ENCODE results near the gene ASGR1.
A peak's percentile ranks its signal among the peaks of the same experiment; 100 is the strongest.

ASGR1 gene

DNA sequence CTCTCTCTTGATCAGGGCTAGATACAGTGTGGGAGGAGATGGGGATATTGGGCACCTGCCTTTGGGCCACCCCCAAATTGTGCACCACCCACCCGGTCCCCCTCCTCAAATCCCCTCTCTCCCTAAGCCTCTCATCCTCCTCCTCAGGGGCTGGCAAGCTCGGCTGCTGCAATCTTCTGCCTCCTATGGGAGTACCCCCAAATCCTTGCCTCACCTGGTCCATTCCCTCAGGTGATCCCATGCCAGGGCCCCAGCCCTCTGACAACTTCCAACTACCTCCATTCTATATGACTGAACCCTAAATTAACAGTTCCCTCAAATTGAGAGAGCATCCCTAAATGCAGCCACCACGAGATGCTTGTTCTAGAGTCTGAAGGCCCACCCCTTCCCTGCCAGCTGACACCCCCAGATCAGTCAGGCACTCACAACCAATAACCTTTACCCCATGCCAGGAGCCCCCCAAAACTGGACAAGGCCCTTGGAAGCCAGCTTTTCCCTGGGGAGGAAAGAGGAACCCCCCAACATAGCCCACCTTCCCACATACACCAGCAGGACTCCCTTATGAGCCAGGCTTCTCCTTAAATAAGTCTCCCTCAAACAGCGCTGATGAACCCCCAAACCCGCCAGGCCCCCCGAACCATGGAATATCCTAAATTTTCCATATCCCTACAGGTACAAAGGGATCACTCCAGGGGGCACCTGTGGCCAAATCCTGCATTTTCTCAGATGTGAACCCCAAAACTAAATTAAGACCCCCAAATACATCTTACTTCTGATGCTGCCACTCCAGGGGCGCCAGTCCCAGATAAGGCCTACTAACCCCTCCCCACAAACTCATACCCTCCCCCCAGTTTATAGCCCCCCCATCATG is 37.3 kb upstream of the ASGR1 start:
- no peak for DNase-seq (ENCODE audit: low read depth)

DNA sequence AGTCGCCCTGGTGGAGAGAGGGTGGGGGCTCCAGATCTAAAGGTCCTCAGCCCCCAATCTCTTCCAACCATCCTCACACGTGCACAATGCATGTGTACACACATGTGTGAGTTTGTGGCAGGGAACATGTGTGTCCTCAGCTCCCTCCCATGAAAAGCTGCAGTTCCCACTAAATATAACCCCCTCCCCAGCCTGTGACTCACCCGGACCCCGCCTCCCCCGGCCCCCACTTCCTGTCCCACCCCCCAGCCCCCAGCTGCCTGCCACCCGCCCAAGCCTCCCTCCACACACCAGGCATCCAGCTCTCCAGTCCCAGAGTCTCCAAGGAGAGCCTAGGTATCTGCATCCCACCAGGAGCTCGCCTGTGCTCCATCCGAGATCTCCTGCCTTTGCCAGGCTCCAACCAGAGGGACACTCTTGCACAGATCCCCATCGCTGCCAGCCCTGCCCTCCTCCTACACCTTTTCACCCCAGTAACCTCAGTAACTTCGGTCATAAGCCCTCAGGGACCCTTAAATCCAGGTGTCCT is 36.5 kb upstream of the ASGR1 start:
- DNase-seq (ENCODE audit: low read depth): no peak

DNA sequence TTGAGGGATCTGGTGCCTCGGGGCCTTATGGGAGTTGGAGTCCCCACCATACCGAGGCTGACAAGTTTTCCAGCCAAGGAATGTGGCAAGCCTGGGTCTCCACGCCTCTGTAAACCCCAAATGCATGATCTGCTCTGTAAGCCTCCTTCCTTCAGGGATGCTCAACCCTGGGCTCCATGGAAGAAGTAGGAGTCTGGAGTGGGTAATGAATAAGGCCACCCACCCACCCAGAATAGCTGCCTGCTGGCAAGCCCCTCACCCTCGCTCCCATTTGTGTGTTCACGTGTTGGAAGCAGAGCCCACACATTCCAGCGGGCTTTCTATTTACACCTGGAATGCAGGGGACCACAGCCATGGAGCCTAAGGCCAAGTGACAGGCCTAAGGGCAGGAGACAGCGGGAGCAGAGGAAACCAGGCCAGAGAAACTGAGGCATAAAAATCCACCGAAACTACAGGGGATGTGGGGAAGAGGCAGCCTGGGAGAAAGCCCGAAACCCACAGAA is 36.0 kb upstream of the ASGR1 start:
- no peak for DNase-seq (ENCODE audit: low read depth)

DNA sequence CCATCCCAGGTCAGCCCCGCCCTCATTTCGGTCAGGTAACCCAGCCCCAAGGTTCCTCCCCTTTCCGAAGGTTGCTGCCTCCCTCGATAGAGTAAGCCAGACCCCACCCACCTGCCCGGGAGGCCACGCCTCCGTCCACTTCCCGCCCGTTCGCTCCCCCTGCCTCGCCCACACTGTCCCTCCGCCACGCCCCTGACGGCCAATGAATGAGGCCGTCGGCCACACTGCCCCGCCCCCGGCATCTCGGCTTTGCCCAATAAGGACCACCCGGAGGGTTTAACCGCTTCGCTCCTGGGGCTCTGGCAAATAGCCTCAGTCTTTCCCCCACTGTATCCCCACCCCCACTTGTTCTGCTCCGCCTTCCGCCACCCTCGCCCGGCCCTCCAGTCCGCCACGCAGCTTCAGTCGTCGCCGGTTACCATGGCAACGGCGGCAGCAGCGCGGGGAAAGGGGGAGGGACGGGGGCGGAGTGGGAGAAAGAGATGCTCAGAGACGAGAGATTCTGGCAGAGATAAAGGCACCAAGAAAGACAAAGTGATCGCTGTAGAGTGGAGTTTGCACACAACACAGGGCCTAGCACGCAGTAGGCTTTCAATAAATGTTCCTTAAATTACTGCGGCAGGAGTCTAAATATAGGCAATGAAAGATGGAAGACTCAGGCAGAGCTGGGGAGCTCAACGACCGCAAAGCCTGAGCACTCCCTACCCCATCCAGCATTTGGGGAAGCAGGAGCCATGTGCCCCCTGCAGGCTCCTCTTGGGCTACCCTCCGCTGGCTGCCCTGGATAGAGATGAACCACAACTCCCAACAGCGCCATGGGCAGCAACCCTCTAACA is 35.3 kb upstream of the ASGR1 start:
- peak; percentile 80 for DNase-seq (ENCODE audit: low read depth)

DNA sequence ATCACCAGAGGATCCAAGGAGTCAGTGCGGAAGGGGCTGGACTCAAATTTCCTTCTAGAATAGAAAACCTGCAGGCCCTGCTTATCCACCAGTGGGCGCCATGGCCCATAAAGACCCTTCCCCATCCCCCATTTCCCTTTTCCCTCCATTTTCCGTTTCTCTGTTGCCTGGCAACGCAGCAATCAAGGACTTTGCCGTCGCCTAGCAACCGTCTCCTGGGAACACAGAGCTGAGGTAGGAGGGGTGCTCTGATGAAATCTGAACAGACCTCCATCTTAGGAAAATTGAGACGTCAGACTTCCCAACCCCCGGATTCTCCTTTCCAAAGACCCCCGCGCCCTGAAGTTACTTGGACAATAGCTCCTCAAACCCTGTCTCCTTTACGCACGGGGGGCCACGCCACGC is 34.7 kb upstream of the ASGR1 start:
- no peak for DNase-seq (ENCODE audit: low read depth)

DNA sequence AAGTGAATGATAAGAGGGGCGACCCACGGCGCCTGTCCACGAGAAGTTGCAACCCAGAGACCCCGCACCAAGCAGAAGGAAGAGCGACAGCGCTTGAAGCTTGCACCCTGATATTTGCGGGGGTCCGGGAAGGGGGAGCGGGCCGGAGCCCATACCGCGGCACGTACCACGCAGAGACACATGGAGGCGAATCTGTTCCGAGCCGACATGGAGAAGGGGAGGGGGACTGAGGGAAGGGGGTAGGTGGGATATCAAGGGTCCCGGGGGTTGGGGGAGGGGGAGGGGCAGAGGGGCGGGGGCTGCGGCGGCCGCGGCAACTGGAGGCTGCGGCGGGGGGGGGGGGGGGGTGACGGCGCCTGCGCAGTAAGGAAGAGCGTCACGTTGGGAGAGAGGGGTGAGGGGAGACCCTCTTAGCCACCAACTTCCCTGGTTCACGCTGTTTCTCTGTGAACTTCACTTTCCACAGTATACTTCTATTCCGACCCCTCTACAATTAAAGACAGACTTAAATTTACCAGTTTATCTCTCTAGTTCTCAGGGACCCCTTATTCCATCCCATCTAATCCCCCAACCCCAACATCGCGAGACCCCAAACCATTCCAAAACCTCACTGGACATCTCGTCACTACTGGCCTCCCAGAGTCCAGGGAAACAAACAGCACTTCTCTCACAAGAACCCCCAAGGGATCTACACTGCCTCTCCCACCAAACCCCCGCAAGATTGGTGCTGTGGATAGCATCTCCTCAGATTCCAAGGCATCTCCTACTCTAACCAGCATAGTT is 32.5 kb upstream of the ASGR1 start:
- DNase-seq (ENCODE audit: low read depth): no peak

DNA sequence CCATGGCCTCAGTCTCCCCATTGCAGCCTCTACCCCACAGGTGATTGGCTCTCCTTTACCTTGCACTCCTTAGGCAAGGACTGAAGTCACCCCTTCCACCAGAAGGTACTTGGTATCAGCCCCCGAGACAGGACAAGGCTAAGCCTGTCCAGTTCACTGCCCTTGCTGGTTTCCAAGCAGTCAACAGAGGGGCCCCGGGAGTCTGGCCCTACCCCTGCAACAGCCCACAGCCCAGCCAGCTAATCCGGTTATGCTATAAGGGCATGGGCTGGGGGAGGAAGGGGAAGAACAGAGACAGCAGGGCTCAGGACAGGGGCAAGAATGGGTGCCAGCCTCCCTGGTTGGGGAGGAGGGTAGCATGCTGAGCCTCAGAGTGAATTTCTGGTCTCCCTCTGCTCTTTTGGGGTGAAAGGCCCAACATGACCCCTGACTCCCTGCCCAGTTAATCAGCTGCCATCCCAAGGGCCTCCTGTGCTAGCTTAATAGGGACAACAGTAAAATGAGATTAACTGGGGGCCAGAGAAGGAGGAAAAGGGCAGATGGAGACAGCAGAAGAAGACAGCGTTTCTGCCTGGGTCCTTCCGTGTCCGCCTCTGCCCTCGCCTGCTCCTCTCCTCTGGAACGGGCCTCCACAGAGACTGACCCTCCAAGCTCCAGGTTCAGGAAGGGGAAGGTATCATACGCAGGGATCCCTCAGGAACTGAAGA is 29.7 kb upstream of the ASGR1 start:
- no peak for DNase-seq (ENCODE audit: low read depth)

DNA sequence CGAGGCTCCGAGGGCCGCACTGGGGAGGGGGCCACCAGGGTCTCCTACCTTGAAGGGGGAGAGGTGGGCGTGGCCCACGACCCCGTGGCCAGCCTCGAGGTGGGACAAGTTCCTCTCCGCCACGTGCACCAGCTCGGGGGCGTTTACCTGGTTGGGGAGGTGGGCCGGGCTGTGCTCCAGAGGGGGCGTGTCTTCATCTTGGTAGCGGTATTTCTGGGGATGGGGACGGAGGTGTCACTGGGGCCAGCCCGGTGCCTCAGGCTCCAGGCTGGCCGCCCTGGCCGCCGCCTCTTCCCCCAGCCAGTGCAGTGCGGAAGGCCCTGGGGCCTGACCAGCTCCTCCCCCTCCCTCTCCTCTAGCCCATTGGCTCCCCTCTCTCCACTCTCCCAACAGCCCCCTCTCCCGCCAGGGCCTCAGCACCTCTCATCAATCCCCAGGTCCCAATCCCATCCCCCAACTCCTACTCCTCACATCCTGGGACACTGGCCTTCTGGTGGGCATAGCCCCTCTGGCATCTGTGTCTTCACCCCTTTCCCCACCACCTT is 28.9 kb upstream of the ASGR1 start:
- no peak for DNase-seq (ENCODE audit: low read depth)

DNA sequence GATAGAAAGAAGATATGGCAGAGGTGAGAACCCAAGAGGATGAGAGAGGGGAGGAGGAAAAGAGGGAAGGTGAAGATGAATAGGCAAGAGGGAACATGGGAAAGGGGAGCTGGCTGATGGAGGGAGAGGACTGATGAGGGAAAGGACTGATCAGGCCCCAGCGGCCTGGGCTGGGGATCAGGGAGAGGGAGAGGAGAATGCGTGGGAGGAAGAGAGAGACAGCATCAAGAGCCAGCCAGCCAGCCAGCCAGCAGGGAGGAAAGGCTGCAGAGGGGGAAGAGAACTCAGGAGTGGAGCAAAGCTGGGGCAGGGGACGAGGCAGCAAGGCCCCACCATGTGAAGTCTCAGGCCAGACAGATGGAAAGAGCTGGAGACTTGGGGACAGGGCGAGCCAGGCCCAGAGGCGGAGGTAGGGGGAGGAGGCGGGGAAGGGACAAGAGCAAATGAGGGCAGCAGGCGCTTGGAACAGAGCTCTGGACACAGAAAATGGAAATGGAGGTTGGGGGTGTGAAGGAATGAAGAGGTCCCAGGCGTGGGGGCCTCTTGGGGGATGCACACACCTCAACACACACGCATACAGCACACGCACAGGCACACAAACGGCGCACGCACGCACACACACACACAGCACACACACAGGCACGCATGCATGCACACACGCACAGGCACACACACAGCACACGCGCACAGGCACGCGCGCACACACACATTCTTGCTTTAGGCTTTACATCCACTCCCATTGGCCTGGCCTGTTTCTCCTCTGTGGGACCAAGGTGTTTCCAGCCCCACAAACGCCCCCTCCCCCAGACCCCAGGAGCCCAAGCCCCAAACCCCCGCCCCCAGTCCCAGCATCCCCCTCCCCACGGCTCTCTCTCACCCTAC is 28.2 kb upstream of the ASGR1 start:
- DNase-seq (ENCODE audit: low read depth): no peak

DNA sequence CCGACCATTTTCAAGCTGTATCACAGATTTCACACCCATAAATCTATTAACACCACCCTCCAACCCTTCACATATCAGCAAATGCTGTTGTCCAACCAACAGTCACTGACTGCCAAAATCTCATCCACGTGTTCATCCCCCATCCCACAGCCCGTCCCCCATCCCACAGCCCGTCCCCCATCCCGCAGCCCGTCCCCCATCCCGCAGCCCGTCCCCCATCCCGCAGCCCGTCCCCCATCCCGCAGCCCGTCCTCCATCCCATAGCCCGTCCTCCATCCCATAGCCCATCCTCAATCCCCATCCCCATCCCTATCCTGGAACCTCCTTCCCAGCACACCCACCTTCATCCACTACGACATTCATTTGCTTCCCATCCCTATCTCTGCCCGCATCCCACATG is 26.4 kb upstream of the ASGR1 start:
- DNase-seq (ENCODE audit: low read depth): no peak

DNA sequence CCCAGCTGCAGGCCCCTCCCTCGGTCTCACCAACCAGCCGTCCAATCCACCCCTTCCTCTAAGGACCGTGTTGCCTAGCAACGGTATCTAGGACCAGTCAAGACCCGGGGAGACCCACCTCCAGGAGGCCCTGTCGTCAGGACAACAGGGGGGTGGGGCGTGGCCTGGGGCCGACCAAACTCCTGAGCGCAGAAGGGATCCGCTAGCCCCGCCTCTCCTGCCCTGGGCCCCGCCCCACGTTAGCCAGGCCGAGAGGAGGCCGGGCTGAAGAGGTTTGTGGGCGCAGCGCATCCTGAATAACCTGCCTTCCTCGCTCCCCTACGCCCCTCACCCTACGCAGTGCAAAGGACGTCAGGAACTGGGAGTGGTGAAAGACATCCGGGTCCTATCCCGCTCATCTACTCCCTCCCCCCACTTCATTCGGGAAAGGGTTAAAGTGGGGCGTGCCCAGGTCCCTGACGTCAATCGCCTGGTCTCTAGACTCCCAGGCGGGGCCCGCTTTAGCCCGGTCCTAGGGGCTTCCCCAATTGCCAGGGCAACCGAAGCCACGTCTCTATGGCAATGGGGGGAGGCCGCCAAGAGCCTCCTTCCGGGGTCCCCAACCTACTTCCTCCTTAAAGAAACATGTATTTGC is 25.8 kb upstream of the ASGR1 start:
- DNase-seq (ENCODE audit: low read depth): no peak

DNA sequence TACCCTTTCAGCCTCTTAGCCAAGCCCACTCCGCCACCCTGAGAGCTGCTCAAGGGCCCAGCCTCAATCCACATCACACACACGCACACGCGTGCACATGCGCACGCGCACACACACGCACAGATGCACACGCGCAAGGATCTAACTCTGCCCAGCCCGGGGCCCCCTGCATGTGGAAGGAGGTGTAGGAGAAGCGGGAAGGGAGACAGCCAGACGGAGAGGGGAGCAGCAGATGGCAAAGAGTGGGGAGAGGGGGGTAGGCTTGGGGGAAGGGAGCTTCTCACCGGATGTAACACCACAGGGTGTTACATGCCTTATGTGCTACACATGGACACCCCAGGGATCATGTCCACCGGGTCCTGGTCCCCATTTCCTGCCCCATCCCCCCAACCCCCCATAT is 25.2 kb upstream of the ASGR1 start:
- no peak for DNase-seq (ENCODE audit: low read depth)

DNA sequence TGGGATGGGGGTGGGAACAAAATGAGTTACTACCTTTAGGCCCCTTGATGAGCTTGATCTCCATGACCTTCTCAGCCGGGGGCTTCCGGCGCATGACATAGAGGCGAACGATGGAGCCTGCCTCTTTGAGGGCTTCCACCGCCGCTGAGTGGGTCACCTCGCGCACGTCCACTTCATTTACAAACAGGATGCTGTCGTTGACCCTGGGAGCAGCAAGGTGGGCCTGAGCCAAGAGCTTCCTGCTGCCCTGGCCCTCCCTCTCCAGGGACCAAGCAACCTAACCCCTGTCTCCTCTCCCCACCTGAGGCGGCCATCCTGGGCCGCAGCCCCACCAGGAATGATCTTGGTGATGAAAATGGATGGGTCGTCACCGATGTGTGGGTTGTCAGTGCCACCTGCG is 24.2 kb upstream of the ASGR1 start:
- DNase-seq (ENCODE audit: low read depth): no peak

DNA sequence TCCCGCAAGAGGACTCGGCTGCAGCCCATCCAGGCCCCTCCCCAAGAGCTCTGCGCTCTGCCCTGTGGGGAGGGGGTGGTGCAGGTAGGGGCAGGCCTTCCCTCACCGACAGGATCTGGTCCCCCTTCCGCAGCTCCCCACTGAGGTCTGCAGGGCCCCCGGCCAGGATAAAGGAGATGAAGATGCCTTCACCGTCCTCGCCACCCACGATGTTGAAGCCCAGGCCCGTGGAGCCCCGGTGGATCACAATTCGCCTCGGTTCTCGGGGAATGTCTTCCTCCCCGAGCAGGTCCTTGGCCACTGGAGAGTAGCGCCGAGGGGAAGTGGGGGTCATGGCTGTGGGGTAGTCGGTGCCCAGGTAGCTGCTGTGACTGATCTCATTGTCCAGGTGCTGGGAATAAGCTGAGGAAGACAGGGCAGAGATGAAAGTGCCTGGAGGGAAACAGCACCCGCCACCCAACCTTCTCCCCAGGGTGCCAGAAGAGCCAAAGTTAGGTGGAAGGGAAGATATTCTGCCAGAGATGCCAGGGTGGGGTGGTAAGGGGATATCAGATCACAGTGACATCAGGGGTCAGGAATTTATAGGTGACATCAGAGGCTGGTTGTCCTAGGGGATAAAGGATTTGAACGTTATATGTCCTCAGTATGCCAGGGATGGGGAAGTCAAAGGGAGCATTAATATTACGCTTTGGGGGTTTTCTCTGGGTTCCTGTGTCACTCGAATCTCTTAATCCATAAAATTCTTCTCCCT is 17.7 kb upstream of the ASGR1 start:
- no peak for DNase-seq (ENCODE audit: low read depth)

DNA sequence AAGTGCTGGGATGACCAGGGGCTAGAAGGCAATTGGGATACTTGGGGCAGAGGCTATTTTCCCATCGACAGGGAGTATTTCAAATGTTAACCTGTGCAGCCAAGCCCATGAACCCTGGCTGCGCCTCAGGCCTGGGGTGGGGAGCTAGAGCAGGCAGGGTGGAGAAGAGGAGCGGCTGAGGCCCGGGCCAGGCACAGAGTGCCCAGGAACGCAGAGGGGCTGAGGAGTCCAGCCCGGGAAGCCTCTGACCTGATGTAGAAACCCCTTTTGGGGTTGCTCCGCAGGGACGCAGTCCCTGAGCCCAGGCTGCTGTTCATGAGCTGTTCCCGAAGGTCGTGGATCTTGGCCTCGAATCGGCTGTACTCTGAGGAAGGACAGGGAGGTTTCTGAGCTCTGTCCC is 16.8 kb upstream of the ASGR1 start:
- DNase-seq (ENCODE audit: low read depth): no peak

DNA sequence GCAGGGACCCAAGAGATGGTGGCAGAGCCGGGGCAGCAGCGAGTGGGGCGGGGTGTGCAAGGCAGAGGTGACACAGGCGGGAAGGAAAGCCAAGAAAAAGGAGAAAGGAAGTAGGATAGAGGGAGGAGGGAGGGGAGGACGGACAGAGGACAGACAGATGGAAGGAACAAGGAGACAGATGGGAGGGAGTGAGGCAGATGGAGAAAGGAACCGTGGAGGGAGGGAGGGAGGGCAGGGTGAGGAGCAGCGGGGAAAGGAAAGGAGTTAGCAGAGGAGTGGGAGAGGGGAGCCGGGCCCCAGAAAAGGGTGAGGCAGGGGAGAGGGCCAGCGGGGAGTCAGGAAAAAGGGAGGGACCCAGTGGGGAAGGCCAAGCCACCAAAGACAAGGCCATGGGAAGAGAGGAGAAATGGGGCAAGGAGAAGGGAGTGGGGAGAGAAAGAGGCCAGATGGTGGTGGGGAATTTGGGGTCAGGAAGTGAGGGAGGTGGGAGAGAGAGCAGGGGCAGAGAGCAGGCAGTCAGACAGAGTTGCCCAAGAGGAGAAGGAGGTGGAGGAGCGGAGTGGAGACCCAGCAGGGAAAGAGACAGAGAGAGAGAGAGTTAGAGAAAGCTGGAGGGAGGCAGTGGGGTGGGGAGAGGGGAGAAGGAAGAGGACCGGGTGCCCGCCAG is 13.2 kb upstream of the ASGR1 start:
- no peak for DNase-seq (ENCODE audit: low read depth)

DNA sequence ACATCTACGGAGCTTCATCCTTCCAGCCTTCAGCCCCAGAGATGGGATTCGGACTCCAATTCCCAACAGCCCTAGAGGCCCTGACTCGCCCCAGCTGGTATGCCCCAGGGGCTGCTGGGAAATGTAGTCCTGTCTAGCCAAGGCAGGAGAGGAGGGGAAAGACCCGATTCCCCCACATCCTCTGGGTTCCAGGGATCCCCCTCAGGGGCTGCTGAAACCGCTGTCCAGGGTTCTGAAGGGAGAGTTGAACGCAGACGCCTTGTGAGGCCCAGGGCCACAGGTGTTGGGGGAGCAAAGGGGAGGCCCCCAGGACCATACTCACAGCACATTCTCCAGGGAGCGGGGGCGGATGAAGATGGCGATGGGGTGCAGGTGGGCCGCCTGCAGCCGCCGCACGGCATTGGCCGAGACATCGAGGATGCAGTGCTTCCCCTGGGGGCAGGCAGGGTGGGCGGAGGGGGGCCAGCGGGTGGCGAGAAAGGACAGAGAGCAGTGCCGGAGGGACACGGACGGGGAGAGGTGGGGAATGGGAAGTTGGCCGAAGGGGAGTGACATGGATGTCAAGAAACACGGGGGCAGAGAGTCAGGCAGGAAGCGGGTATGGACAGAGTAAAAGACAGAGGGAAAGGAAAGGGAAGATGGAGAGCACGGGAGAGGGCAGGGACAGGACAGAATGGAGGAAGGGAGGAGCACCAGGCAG is 12.6 kb upstream of the ASGR1 start:
- no peak for DNase-seq (ENCODE audit: low read depth)

DNA sequence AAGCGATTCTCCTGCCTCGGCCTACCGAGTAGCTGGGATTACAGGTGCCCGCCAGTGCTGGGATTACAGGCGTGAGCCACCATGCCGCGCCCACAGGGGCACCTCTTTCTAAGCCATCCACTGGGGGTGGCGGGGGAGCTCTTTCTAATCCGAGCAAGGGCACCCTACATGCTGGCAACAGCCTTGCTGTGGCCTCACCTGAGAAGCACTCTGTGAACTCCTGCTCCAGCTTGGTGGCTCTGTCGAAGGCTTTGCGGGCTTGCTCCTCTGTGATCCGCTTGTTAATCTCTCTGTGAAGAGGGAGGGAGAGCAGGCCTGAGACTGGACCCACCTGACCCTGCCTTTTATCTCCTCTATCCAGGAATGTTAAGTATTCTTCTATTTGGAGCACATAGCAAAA is 11.9 kb upstream of the ASGR1 start:
- no peak for DNase-seq (ENCODE audit: low read depth)

Data from GM04503 (cell line).